Peyer's patch (tissue), 4 donors: Measurements from ENCODE around the gene JCHAIN. TPM values are rescaled to one million over a fixed set of nuclear protein-coding genes. Genes with fewer than 3 reads are reported as not detected.
"Not testable (repeated sequence)": the region's sequence is repeated elsewhere in the genome, so short reads cannot be mapped to it uniquely, and the experiment has no call there.

Source experiments
- DNase-seq, 3 donors: peaks; one replicate each; pipeline ENCODE4 v3.0.0-alpha.2; 2017 to 2019
- H3K27ac ChIP-seq, 4 donors: fragments of 200-600 bp; sonication (generic); one replicate each; pipeline ENCODE4 v1.5.1; 2016 to 2019
- H3K27me3 ChIP-seq, 2 donors: fragments of 200-600 bp; sonication (generic); one replicate each; pipeline ENCODE4 v1.5.1; 2019
- H3K36me3 ChIP-seq, 3 donors: fragments of 200-600 bp; sonication (generic); one replicate each; pipeline ENCODE4 v1.5.1; 2016 to 2019
- H3K4me1 ChIP-seq, 4 donors: fragments of 200-600 bp; sonication (generic); one replicate each; pipeline ENCODE4 v1.5.1; 2016 to 2019
- H3K4me3 ChIP-seq, 4 donors: fragments of 200-600 bp; sonication (generic); 1 replicate in 3 of 4; 2 replicates in 1 of 4; pipeline ENCODE4 v1.5.1; 2016 to 2019; ENCODE audit warnings: mild to moderate bottlenecking in 1 of 4
- H3K9me3 ChIP-seq, 4 donors: fragments of 200-600 bp; sonication (generic); one replicate each; pipeline ENCODE4 v1.5.1; 2016 to 2019; ENCODE audit warnings: mild to moderate bottlenecking in 1 of 4
- CTCF ChIP-seq, 6 experiments: fragments of 450-650 bp in 4 of 6; fragments of 200-600 bp in 2 of 6; sonication (generic) in 1 of 6; IDR thresholded peaks; one replicate each; pipeline ENCODE4 v1.5.1; 2017 to 2019; ENCODE audit warnings: antibody characterized with exemption in 6 of 6, mild to moderate bottlenecking in 3 of 6, moderate library complexity in 1 of 6
- POLR2A ChIP-seq, 2 donors: fragments of 450-650 bp; IDR thresholded peaks; one replicate each; pipeline ENCODE4 v1.5.1; 2017; ENCODE audit warnings: antibody characterized with exemption in 2 of 2, mild to moderate bottlenecking in 2 of 2, moderate library complexity in 2 of 2
- total RNA-seq, 4 donors: library from RNA; depleted of rRNA; stranded (reverse); fragments of >200 nt; gene quantifications; one replicate each; pipeline ENCODE4 v1.1.0, GENCODE V29; 2016

The JCHAIN gene
- total RNA-seq, 4 donors from 2014 or later: 15.9 to 326 (median 89.6) TPM

DNA sequence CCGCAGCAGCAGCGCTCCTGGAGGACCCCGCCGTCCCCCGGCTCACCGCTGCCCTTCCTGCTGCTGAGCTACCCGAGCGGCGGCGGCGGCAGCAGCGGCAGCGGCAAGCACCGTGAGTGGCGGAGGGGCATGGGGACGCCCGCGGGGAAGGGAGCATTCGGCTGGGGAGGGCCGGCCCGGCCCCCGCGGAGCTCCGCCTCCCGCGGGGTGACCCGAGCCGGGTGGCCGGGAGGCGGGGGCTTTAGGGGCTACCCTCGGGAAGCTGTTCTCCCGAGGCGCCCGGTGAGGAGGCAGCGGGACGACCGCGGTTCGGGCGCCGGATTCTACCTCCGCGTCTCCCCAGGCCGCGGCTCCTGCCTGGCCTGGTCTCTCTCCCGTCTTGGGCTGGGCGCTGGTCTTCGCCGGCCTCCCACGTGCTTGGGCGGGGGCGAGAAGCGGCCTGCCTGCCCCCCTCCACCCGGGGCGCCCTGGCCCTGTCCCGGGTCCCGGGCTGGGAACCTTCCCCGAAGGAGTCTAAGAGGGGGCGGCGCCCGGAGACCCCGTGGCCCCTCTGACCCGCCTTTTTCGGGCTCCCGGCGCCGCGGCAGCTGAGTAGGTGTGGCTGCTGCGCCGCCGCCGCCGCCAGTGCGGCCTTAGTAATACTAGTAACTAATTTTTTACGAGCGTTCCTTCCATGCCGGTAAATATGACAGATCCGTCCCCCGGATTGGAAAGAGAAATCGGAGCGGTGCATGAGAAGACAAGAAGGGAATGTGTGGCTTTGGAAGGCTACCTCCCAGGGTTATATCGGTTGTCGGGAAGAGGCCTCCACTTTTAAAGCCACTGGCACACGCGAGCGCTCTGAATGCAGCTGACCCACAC is 39.1 kb upstream of the JCHAIN start:
- TF ChIP-seq CTCF (IDR thresholded peaks at IDR 0.05) (no peak), POLR2A (IDR thresholded peaks at IDR 0.05) (peak in 1 of 2 donors; percentile 18)
- Histone ChIP-seq H3K36me3 (no peaks in the 10 kb centered on the region), H3K27ac (peak overlapping the region; percentile 86 to 98 (median 93)), H3K4me1 (peaks cover 0 to 24% (median 12%) of the 10 kb centered on the region in 4 donors), H3K4me3 (peak overlapping the region; percentile 78 to 94 (median 90)), H3K27me3 (no peaks in the 10 kb centered on the region), H3K9me3 (no peaks in the 10 kb centered on the region)
- DNase-seq: peak; percentile 81 to 91 (median 84)

DNA sequence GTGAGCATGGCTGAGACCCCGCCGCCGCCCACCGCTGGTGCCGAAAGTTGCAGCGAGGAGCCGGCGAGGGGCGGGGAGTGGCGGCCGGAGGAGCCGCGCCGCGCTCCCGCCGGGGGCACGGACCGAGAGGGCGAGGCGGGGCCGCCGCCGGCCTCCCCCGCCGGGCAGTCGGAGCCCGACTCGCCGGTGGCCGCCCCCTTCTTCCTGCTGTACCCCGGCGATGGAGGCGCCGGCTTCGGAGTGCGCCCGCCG is 38.5 kb upstream of the JCHAIN start:
- no peak for DNase-seq

DNA sequence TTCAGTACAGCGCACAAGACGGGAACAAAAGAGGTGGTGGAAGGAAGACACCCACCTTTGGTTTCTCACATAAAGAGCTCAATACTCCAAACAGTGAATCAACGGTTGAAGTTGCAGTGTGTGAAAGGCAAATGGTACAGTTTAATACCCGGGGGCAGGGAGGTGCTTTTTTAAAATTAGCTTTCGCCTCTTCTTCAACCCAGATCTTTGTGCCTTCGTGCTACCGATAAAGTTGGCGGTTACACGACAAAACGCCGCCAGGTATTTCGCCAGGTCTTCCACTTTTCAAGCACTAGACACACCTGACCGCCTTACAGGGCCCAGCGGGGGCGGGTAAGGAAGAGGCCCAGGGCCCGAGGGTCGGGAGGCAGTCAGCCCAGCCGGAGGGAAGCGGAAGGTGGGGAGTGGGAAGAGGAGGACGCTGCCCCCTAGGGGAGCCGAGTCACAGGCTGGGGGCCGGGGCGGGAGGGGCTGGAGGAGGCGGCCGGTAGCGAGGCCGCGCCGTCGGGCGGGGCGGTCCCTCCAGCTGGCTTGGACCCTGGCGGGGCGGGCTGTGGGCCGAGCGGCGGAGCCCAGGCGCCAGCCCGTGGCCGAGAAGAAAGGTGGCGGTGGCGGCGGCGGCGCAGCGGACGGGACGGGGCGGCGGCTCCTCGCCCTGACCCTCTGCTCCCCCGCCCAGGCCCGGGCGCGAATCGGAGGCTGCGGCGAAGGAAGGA is 38.1 kb upstream of the JCHAIN start:
- Histone ChIP-seq H3K27ac (peak overlapping the region; percentile 86 to 98 (median 93)), H3K4me3 (peak overlapping the region; percentile 78 to 94 (median 90)), H3K4me1 (peaks cover 0 to 24% (median 12%) of the 10 kb centered on the region in 4 donors), H3K36me3 (no peaks in the 10 kb centered on the region), H3K9me3 (no peaks in the 10 kb centered on the region), H3K27me3 (no peaks in the 10 kb centered on the region)
- peak; percentile 86 to 94 (median 89) for DNase-seq
- peak in 5 of 6 experiments; percentile 3 to 48 (median 27) for TF ChIP-seq CTCF (IDR thresholded peaks at IDR 0.05)
- peak in 1 of 2 donors; percentile 32 for TF ChIP-seq POLR2A (IDR thresholded peaks at IDR 0.05)

More for the DNA sequence above, 38.5 kb upstream of the JCHAIN start:
- Histone ChIP-seq H3K36me3 (no peaks in the 10 kb centered on the region), H3K9me3 (no peaks in the 10 kb centered on the region), H3K27me3 (no peaks in the 10 kb centered on the region), H3K27ac (peak overlapping the region; percentile 86 to 98 (median 93)), H3K4me3 (peak overlapping the region; percentile 78 to 94 (median 90)), H3K4me1 (peaks cover 0 to 24% (median 12%) of the 10 kb centered on the region in 4 donors)
- TF ChIP-seq CTCF (IDR thresholded peaks at IDR 0.05): no peak
- TF ChIP-seq POLR2A (IDR thresholded peaks at IDR 0.05): no peak

DNA sequence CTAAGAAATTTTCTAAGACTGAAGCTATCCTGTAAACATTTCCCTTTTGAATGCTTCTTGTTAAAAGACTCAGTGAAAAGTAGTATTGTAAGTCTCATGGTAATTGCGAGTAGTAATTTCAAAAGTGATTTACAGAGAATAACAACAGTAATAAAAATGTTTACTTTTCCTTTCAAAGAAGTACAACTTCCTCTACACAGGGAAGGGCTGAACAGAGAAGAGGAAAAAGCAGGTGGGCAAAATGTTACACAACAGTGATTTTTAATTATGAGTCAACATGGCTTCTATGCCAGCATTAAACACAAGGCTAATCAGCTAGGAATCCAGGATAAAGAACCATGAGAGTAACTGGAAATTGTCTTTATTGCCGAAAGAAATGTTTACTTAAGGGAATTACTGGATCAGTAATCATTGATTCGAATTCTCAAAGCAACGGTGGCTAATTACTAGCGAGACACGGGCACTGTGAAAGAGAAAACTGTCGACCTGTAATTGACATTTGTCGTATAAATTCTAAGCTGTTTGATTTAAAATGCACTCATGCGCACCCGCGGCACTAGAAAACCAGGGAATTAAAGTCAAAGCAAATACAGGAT is 37.4 kb upstream of the JCHAIN start:
- DNase-seq: no peak
- Histone ChIP-seq H3K27ac (peak overlapping the region; percentile 86 to 98 (median 93)), H3K27me3 (no peaks in the 10 kb centered on the region), H3K36me3 (no peaks in the 10 kb centered on the region), H3K9me3 (no peaks in the 10 kb centered on the region), H3K4me1 (peaks cover 0 to 24% (median 12%) of the 10 kb centered on the region in 4 donors), H3K4me3 (peak overlapping the region; percentile 78 to 94 (median 90))
- no peak for TF ChIP-seq POLR2A (IDR thresholded peaks at IDR 0.05)
- no peak for TF ChIP-seq CTCF (IDR thresholded peaks at IDR 0.05)

DNA sequence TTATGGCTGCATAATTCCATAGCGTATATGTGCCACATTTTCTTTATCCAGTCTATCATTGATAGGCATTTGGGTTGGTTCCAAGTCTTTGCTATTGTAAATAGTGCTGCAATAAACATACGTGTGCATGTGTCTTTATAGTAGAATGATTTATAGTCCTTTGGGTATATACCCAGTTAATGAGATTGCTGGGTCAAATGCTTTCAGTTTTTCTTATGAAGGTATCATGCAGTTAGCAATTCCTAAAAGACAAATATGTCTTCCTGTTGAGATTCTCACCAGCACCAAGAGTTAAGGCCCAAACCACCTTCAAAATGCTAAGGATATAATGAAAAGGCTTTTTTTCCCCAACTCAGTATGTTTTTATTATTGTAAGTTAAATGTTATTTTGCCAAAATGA is 36.3 kb upstream of the JCHAIN start:
- not testable (repeated sequence) for H3K9me3 ChIP-seq, H3K4me3 ChIP-seq, DNase-seq, H3K27me3 ChIP-seq, H3K36me3 ChIP-seq
- Histone ChIP-seq H3K27ac (peak overlapping the region in 1 of 4 donors; percentile 86), H3K4me1 (peaks cover 0 to 24% (median 12%) of the 10 kb centered on the region in 4 donors)
